IPS-NIHi11 (cell line): ENCODE results near the gene SEMA6A.
"Not testable (repeated sequence)": the region's sequence is repeated elsewhere in the genome, so short reads cannot be mapped to it uniquely, and the experiment has no call there.

Experiments used
- DNase-seq: peaks from one replicate; pipeline ENCODE4 v3.0.0; 2012; ENCODE audit warnings: mixed read lengths, low spot score

The SEMA6A gene

GRCh38 chr5:116553366-116553765, 21.3 kb downstream of the SEMA6A start:
- DNase-seq = no peak

DNA sequence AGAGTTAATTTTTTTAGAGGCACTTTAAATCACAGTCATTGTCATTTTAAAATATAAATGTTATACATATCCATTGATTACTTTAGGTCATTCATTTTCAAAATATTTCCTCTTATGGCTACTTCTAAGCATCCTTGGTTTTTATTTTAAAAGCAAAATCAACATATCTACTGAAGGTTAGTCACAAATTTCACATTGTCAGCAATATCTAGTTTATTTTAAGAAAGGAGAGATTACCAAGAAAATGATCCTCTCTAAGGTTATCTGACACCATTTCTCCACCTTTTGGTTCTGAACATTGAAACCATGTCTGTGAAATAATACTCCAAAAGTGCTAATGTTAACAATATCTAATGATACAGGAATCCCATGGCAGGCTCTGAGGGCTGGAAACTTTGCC, 24.5 kb downstream of the SEMA6A start:
- DNase-seq = no peak

DNA sequence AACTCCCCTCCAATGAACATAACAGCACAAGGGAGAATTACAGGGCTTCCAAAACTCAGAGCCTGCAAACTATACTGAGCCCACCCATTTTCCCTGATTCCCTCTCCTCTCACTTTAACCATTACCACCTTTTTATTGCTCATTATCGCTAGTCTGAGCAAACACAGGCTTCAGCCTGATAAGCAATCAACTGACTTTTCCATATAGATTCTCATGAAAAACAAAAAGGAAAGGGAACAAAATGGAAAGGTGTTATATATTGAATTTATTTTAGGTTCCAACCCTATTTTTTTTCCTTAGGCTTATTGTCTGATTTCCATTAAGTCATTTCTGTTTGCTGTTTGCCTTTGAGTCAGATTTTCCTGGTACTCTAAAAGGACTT, 27.9 kb downstream of the SEMA6A start:
- no peak for DNase-seq

DNA sequence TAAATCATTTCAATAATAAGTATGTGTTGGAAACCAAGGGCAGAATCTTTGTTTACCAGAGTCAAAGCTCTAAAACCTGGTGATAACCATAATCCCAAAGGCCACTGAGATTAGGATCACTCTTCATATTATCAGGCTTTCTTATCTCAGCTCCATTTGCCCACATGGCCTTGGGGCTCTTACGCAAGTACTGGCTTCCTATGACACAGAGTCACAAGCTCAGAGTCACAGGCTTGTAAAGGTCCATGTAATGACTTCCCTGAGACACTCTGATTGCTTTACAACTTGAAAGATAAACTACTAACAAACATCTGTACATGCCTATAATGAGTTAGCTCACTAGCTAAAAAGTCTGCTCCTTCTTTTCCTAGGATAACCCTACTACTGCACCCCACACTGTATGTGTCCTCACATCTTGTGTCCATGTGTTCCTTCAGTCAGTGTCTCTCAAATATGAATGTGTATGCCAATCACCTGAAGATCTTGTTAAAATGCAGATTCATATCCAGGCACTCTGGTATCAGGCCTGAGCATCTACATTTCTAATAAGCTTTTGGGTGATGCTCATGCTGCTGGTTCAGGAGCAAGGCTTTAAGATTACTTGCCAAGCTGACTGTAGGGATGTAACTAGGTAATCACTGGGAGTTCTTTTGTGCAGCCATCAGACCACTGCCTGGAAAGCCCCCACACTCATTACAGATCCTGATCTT, 28.4 kb downstream of the SEMA6A start:
- DNase-seq = no peak

DNA sequence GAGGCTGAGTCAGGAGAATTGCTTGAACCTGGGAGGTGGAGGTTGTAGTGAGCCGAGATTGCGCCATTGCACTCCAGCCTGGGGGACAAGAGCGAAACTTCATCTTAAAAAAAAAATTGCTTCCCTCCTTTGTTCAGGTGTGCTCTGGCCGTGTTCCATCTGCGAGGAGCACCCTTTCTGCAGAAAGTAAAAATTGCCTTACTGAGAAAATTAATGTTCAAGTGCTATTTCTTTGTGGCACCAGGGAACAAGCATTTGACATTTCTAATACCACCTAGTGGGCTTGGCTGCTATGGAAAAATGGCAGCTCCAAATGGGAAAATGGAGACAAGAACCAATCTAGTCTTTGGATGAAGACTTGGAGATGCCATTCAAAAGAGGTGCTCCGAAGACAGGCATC, 29.2 kb downstream of the SEMA6A start:
- DNase-seq = not testable (repeated sequence)

DNA sequence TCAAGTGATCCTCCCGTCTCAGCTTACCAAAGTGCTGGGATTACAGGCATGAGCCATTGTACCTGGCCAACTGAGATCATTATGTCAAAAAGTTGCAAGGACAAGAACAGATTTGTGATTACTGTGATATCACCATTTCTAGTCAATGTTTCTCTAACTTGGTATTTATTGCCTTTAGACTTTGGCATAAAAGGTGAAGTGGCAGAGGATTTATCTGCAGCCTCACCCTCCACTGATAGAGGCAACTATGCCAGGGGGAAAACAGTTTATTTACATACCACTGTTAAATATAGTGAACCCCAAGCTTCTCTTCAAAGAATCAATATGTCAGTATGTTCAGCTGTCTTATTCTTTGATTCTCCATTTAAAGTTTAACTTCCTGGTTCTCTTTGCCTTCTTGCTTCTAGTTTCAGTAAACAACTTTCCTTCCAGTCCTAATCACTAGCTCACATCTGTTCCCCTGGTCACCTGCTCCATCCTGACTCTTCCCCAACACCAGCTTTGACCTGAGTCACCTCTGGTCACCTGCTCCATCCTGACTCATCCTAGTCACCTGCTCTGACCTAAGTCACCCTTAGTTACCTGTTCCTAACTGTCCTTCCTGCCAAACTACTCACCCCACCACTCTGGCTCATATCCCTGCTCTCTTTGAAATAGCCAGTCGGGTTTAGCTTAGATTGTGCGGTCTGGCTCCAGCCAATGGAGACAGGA, 29.9 kb downstream of the SEMA6A start:
- no peak for DNase-seq

DNA sequence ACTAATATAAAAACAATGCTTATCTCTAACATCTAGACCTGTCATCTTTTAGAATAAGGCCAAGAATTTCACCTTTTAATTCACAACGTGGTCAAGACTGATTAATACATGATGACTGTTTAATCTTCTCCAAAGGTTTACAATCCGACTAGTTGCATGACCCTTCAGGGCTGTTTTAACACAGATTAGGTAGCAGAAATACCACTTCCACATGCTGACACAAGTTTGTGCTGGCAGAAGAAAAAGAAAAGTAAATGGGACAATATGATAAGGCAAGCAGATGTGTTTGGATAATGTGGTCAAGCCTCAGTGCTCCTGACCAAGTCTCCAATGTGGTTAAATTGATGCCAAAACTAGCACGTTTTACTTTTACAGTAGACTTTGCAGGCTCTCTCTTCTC, 31.1 kb downstream of the SEMA6A start:
- DNase-seq = no peak

DNA sequence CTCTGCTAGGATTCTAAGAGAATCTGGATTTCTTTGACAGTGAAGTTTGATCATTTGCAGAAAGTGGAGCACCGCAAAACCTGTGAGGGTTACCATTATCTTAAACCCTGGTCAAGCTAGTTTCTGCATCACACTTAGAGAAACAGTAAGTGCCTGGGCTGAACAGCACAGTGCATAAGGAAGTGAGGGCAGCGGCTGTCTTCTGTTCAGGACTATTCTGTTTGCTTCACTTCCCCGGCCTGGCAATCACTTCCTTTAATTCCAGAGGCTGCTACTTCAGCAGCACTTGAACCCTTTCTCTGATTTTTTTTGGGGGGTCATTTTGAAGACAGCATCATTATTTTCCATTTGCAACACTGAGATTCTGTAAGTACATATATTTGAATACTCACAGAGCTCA, 32.0 kb downstream of the SEMA6A start:
- DNase-seq = no peak

GRCh38 chr5:116539222-116539621, 35.4 kb downstream of the SEMA6A start:
- no peak for DNase-seq

DNA sequence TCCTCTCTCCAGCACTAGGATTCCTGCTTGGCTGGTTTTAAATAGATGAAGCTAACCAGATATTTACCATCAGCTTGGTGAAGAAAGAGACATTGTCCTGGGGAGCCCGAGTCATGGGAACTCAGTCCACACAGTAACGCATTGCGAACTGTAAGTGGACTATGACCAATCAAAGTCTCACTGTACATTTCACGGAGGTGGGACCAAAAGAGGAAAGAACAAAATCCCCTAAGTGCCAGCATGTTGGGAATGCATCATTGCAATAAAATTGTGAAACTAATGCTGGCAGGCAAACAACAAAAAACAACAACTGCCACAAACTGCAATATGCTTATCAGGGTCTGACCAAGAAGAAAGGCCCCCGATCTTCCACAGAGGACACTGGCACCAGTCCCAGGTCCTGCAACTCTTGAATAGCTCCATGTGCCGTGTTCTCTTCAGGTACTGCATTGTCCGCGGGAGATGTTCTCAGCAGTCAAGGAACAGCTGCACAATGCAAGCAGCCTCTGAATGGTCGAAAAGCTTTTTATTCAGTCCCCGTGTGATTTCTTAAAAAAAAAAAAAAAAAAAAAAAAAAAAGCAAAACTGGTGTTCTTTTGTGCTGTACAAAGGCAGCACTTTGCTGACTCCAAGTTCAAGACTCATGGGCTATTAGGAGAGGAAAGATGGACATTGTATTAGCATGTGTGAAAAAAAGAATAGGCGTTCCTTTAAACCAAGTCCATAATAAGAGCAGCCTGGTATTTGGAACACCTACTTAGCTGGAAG, 38.1 kb downstream of the SEMA6A start:
- no peak for DNase-seq

GRCh38 chr5:116534964-116535651, 39.5 kb downstream of the SEMA6A start:
- no peak for DNase-seq

GRCh38 chr5:116532762-116533525, 41.7 kb downstream of the SEMA6A start:
- no peak for DNase-seq

DNA sequence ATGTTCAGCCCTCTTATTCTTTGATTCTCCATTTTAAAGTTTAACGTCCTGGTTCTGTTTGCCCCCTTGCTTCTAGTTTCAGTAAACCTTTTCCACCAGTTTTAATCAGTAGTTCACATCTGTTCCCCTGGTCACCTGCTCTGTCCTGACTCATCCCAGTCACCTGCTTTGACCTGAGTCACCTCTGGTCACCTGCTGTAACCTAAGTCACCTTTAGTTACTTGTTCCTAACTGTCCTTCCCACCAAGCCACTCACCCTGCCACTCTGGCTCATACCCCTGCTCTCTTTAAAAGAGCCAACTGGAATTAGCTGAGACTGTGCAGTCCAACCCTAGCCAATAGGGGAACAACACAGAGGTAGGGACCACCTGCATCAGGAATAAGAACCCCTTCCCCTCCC, 43.0 kb downstream of the SEMA6A start:
- no peak for DNase-seq

GRCh38 chr5:116531117-116531516, 43.5 kb downstream of the SEMA6A start:
- no peak for DNase-seq

- no peak for DNase-seq
These were observed 44.3 kb downstream of the SEMA6A start for GRCh38 chr5:116530276-116530675.

GRCh38 chr5:116529615-116530014, 45.0 kb downstream of the SEMA6A start:
- no peak for DNase-seq

DNA sequence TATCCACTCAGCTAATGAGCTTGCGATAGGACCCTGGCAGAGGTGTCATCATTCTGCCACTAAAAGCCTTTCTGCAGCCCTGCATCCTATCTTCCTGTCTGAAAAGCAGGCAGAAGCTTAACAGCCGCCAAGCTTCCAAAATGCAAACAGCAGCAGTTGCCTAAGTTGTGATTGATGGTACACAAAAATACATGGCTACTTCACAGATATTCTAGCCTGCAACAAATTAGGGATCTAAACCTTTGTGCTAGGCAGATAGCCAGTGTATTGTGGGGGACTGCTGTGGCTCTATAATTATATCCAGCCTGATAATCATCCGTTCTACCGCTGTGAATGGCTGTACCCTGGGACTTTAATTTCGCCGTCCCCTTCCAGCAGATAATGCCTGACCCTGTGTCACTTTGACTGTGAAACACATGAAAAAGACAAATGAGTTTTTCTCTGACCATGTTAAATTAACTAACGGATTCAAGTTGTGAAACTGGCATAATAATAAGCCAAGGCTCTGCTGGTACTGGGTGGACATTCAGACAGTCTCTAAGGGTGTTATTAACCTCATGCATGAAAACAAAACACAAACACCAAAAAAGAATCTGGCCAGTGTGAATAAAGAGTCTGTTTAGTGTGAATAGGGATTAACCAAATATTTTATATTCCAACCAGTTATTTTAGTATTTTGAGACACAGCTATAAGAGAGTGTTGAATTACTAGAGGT, 45.9 kb downstream of the SEMA6A start:
- DNase-seq = no peak

DNA sequence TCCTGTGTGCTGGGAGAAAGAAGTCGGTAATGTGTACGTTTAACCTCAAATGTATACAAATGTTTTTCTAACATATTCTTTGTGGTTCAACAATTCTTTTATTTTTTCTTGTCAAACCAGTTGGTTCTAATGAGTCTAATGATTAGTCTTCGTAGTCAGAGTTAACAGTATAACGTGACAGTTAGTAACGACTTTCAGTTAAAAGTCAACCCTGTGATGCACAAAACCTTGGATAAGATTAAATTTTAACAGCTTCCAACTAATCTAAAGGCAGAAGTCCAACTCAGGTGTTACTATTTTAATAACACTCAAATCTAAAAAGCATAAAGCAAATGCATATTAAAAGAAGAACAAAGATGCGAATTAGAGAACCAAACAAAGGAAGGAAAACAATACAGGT, 47.0 kb downstream of the SEMA6A start:
- DNase-seq = no peak

- no peak for DNase-seq
These were observed 48.9 kb downstream of the SEMA6A start for GRCh38 chr5:116525674-116526073.

DNA sequence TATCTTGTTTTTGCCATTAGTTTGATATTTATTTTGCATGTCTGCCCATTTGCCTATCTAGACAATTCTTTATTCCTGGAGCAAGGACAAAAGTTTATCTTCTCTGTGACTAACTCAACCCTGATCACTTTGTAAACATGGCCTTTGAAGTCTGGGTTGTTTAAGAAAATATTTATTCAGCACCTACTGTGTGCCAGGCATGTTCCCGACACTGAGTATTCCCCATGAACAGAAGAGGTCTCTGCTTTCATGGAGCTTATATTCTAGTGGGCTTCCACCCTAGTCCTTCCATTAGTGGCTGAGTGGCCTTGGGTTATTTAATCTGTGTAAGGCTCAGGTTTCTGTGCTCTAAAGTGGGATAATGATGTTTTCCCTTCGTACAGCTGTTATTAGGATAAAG, 49.7 kb downstream of the SEMA6A start:
- no peak for DNase-seq
